Adrenal gland (tissue), 12 donors: ENCODE data around the gene DST. TPM values are rescaled to one million over a fixed set of nuclear protein-coding genes. Genes with fewer than 3 reads are reported as not detected.

Experiments
- DNase-seq, 7 donors: peaks; one replicate each; pipeline ENCODE4 v3.0.0-alpha.2; 2019 to 2020
- H3K27ac ChIP-seq, 5 donors: fragments of 200-600 bp; sonication (generic) in 4 of 5; 1 replicate in 3 of 5; 2 replicates in 2 of 5; pipeline versions ENCODE4 v1.5.1 to v1.8.0; 2016 to 2020; ENCODE audit warnings: mild to moderate bottlenecking in 1 of 5
- H3K27me3 ChIP-seq: fragments of 200-600 bp; 2 replicates; pipeline ENCODE4 v1.8.0; 2021
- H3K36me3 ChIP-seq, 2 donors: fragments of 200-600 bp; replicated peaks in 1 of 2; 1 replicate in 1 of 2; 2 replicates in 1 of 2; pipeline versions ENCODE4 v1.5.1 to v1.8.0; 2018 to 2022
- H3K4me1 ChIP-seq, 2 donors: fragments of 200-600 bp; replicated peaks in 1 of 2; 1 replicate in 1 of 2; 2 replicates in 1 of 2; pipeline versions ENCODE4 v1.5.1 to v1.8.0; 2018 to 2021
- H3K4me3 ChIP-seq, 4 donors: fragments of 200-600 bp; sonication (generic) in 3 of 4; one replicate each; pipeline ENCODE4 v1.5.1; 2016 to 2018
- H3K9me3 ChIP-seq, 3 donors: fragments of 200-600 bp; sonication (generic) in 1 of 3; replicated peaks in 1 of 3; 1 replicate in 2 of 3; 2 replicates in 1 of 3; pipeline versions ENCODE4 v1.5.1 to v1.8.0; 2016 to 2021
- POLR2A ChIP-seq, 2 donors: fragments of 450-650 bp; IDR thresholded peaks; one replicate each; pipeline ENCODE4 v1.6.1; 2017; ENCODE audit warnings: antibody characterized with exemption in 2 of 2, mild to moderate bottlenecking in 2 of 2, moderate library complexity in 1 of 2
- WGBS, 4 donors: extraction: QIAGEN DNeasy Blood & Tissue Kit in 2 of 4; methylation state at CpG; one replicate each; pipeline versions ENCODE4 v1.1.5 to v1.1.7; 2013 to 2017; 5-methylcytosine and 5-hydroxymethylcytosine counted together
- intact Hi-C, 2 donors: fragments of 100-400 bp; cut with DNase I; formaldehyde crosslinking; loops; one replicate each; pipeline versions ENCODE4 v1.14.1 to v1.15.0; 2022 to 2023
- polyA plus RNA-seq, 3 donors: library from polyadenylated mRNA; stranded (reverse); fragments of 200-250 nt in 2 of 3; fragments of 350-450 nt in 1 of 3; fragmentation: Illumina TruSeq in 1 of 3; extraction: RNeasy Lipid Tissue Mini Kit (QIAGEN cat#74804) in 1 of 3; gene quantifications; one replicate each; pipeline ENCODE4 v1.2.3, GENCODE V29; 2013 to 2014
- total RNA-seq, 9 donors: library from RNA; depleted of rRNA in 4 of 9; stranded (reverse); fragments of >200 nt in 4 of 9; fragments of 120-200 nt in 1 of 9; fragmentation: NEBNext Ultra II Directional in 1 of 9; extraction: Animal tissue kit (Norgen Biotek cat#: 25700) in 1 of 9; gene quantifications; one replicate each; pipeline versions ENCODE4 v1.1.0 to v1.2.4, GENCODE V29; 2013 to 2023
- TF ChIP-seq, protein P1 (sequence below), 6 experiments: fragments of 450-650 bp in 4 of 6; fragments of 200-600 bp in 2 of 6; sonication (generic) in 1 of 6; IDR thresholded peaks; 1 replicate in 5 of 6; 2 replicates in 1 of 6; pipeline versions ENCODE4 v1.5.1 to v1.8.0; 2016 to 2021; ENCODE audit warnings: antibody characterized with exemption in 6 of 6, mild to moderate bottlenecking in 2 of 6, moderate library complexity in 1 of 6
- donor health status: healthy with polysubstance abuse.
- donor health status: Bipolar disorder and iron deficiency.
- donor health status: DM: yes; HTN: yes; CAD: no.
- donor health status: DM: no; HTN: no; CAD: no.
- donor health status: DM: no; HTN: no; CAD: no.
- donor health status: DM: yes; HTN: yes; CAD: no.

DST gene
- total and polyA plus RNA-seq, 12 donors, result 105 to 418 (median 265) TPM

DNA sequence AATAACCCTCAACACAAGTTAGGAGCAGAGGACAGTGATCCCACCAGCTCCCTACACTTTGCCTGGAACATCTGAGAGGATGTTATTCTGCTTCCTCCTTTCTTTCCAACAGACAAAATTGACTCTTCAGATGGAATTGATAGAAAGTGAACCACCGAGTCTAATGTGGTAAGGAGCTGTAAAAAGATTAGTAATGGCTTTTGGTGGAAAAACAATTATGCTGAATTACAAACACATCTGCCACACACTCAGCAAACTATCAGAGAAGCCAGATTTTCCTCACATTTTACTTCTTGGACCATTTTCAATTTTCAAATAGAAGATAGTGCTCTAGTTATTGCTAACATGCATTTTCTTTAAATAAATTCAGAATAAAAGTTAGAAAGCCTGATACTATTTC, 223.5 kb downstream of the DST start:
- Histone ChIP-seq H3K27me3 (no peaks in the 10 kb centered on the region), H3K27ac (no peak overlapping the region), H3K4me3 (no peak overlapping the region), H3K9me3 (no peaks in the 10 kb centered on the region), H3K36me3 (no peaks in the 10 kb centered on the region), H3K4me1 (peaks cover 0 to under 1% of the 10 kb centered on the region in 2 donors)
- DNase-seq, result no peak
- TF ChIP-seq, protein P1, sequence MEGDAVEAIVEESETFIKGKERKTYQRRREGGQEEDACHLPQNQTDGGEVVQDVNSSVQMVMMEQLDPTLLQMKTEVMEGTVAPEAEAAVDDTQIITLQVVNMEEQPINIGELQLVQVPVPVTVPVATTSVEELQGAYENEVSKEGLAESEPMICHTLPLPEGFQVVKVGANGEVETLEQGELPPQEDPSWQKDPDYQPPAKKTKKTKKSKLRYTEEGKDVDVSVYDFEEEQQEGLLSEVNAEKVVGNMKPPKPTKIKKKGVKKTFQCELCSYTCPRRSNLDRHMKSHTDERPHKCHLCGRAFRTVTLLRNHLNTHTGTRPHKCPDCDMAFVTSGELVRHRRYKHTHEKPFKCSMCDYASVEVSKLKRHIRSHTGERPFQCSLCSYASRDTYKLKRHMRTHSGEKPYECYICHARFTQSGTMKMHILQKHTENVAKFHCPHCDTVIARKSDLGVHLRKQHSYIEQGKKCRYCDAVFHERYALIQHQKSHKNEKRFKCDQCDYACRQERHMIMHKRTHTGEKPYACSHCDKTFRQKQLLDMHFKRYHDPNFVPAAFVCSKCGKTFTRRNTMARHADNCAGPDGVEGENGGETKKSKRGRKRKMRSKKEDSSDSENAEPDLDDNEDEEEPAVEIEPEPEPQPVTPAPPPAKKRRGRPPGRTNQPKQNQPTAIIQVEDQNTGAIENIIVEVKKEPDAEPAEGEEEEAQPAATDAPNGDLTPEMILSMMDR (IDR thresholded peaks at IDR 0.05), result no peak
- no peak for TF ChIP-seq POLR2A (IDR thresholded peaks at IDR 0.05)
- WGBS, 4 donors, result 64 to 90% (median 77%) methylated on average over 1 of the region's 1 CpG
- intact Hi-C loops, result no loop called here

DNA sequence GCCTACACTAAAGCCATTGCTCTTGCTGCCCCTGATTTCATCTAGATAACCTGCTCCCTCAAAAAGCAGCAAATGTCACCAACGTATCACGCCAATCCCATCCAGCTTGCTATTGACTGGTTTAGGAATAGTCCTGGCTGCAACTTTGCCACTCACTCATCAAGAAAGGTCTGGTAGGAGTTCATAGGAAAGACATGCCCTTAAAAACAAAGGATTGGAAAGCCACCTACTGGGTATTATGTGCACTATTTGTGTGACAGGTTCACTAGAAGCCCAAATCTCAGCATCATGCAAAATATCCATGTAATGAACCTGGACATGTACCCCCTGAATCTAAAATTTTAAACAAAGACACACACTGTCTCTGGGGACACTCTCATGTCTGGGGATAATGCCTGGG, 224.9 kb downstream of the DST start:
- TF ChIP-seq, protein P1 (IDR thresholded peaks at IDR 0.05), result no peak
- TF ChIP-seq POLR2A (IDR thresholded peaks at IDR 0.05), result no peak
- Histone ChIP-seq H3K4me3 (no peak overlapping the region), H3K9me3 (no peaks in the 10 kb centered on the region), H3K36me3 (no peaks in the 10 kb centered on the region), H3K4me1 (no peaks in the 10 kb centered on the region), H3K27me3 (no peaks in the 10 kb centered on the region), H3K27ac (no peak overlapping the region)
- DNase-seq, result no peak
- intact Hi-C loops, result no loop called here
- 89 to 100% (median 94%) methylated on average over 2 of the region's 2 CpGs for WGBS, 4 donors

DNA sequence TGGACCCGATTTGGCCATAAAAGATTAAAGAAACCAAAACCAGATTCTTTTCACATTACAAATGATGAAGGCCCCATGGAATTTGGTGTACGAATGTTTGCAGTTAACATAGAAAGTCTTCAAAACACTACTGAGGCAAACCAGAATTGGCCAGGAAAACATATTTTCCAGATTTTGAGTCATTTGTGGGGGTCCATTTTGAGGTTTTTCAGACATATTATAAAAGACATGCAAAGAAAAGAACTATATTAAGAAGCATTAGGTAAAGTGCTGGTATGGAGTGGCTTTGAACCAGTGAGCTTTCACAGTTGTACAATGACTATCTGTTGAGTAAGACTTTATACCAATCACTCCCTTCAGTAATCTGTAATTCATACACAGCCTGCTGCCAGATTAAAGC, 226.4 kb downstream of the DST start:
- Histone ChIP-seq H3K27me3 (no peaks in the 10 kb centered on the region), H3K4me1 (no peaks in the 10 kb centered on the region), H3K9me3 (no peaks in the 10 kb centered on the region), H3K27ac (no peak overlapping the region), H3K4me3 (no peak overlapping the region), H3K36me3 (no peaks in the 10 kb centered on the region)
- 88 to 93% (median 89%) methylated on average over 2 of the region's 2 CpGs for WGBS, 4 donors
- intact Hi-C loops, result no loop called here
- no peak for DNase-seq
- no peak for TF ChIP-seq POLR2A (IDR thresholded peaks at IDR 0.05)
- TF ChIP-seq, protein P1 (IDR thresholded peaks at IDR 0.05), result no peak

DNA sequence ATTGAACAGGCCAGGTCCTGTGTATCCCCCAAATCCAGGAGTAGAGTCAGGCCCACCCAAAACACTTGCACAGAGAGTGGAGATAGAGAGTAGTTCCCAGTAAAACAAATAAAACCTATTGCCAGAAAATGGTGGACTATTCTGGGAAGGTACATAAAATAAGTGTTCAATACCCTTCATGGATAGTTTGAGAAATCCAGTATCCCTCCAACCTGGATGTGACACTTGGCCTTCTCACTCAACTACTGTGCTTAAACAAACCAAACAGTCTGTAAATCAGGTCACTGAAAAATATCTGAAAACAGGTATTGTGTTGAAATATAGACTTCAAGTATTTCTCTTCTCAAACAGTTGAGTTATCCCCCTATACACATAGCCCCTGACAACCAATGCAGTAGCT, 233.7 kb downstream of the DST start:
- Histone ChIP-seq H3K27ac (no peak overlapping the region), H3K4me1 (peaks cover 0 to 6% of the 10 kb centered on the region in 2 donors), H3K27me3 (no peaks in the 10 kb centered on the region), H3K36me3 (no peaks in the 10 kb centered on the region), H3K4me3 (no peak overlapping the region), H3K9me3 (no peaks in the 10 kb centered on the region)
- TF ChIP-seq POLR2A (IDR thresholded peaks at IDR 0.05), result no peak
- TF ChIP-seq, protein P1 (IDR thresholded peaks at IDR 0.05), result no peak
- DNase-seq, result no peak
- intact Hi-C loops, result no loop called here
